Smooth muscle cell (in vitro differentiated cells): ENCODE measurements around the gene OSBPL3. TPM values are rescaled to one million over a fixed set of nuclear protein-coding genes. Genes with fewer than 3 reads are reported as not detected.

Source experiments
- DNase-seq: peaks from one replicate; lab custom pipeline; 2025; ENCODE audit not compliant: unreplicated experiment; lab: John Stamatoyannopoulos, UW
- H2AFZ ChIP-seq: fragments of 200-600 bp; sonication (generic); 2 replicates; pipeline ENCODE4 v1.6.0; 2016; ENCODE audit warnings: antibody characterized with exemption, low read depth, mild to moderate bottlenecking
- H3F3A ChIP-seq: fragments of 200-600 bp; sonication (generic); 2 replicates; pipeline ENCODE4 v1.6.0; 2017; ENCODE audit warnings: antibody characterized with exemption, low read depth
- H3K27ac ChIP-seq: fragments of 200-600 bp; sonication (generic); 2 replicates; pipeline ENCODE4 v1.5.1; 2016; ENCODE audit warnings: low read depth, mild to moderate bottlenecking
- H3K27me3 ChIP-seq: fragments of 200-600 bp; sonication (generic); 2 replicates; pipeline ENCODE4 v1.6.1; 2016; ENCODE audit warnings: low read depth, mild to moderate bottlenecking
- H3K36me3 ChIP-seq: fragments of 200-600 bp; sonication (generic); 2 replicates; pipeline ENCODE4 v1.5.1; 2016; ENCODE audit warnings: low read depth
- H3K4me1 ChIP-seq: fragments of 200-600 bp; sonication (generic); 2 replicates; pipeline ENCODE4 v1.5.1; 2016; ENCODE audit warnings: low read depth
- H3K4me2 ChIP-seq: fragments of 200-600 bp; sonication (generic); 2 replicates; pipeline ENCODE4 v1.6.0; 2016; ENCODE audit warnings: mild to moderate bottlenecking
- H3K4me3 ChIP-seq: fragments of 200-600 bp; sonication (generic); 2 replicates; pipeline ENCODE4 v1.5.1; 2016; ENCODE audit warnings: mild to moderate bottlenecking
- H3K79me2 ChIP-seq: fragments of 200-600 bp; sonication (generic); 2 replicates; pipeline ENCODE4 v1.6.0; 2016; ENCODE audit warnings: low read depth, mild to moderate bottlenecking
- H3K9ac ChIP-seq: fragments of 200-600 bp; sonication (generic); 2 replicates; pipeline ENCODE4 v1.6.0; 2016; ENCODE audit warnings: low read depth
- H3K9me3 ChIP-seq: fragments of 200-600 bp; sonication (generic); replicated peaks from 2 replicates; pipeline ENCODE4 v1.5.1; 2016; ENCODE audit warnings: low read depth
- H4K20me1 ChIP-seq: fragments of 200-600 bp; sonication (generic); 2 replicates; pipeline ENCODE4 v1.6.0; 2016; ENCODE audit warnings: low read depth
- CTCF ChIP-seq: fragments of 200-600 bp; sonication (generic); IDR thresholded peaks from 2 replicates; pipeline ENCODE4 v1.5.1; 2017; ENCODE audit warnings: borderline replicate concordance, mild to moderate bottlenecking, antibody characterized with exemption; ENCODE audit not compliant: insufficient read depth, poor library complexity, severe bottlenecking
- WGBS: methylation state at CpG from one replicate; pipeline ENCODE4 v1.1.7; 2016; ENCODE audit warnings: low lambda C conversion rate; 5-methylcytosine and 5-hydroxymethylcytosine counted together
- polyA plus RNA-seq: library from polyadenylated mRNA; unstranded; fragments of >200 nt; fragmentation: Nextera tagmentation; extraction: Ambion mirVana; gene quantifications from 2 replicates; pipeline ENCODE4 v1.2.1, GENCODE V29; 2016
- total RNA-seq: library from RNA; depleted of rRNA; stranded (reverse); fragments of >200 nt; gene quantifications from 2 replicates; pipeline ENCODE4 v1.2.3, GENCODE V29; 2014

OSBPL3 gene
- total and polyA plus RNA-seq, 2 experiments from 2014 or later, result 6.2 to 16.3 TPM

GRCh38 chr7:24967696-24968095 lies 12.3 kb downstream of the OSBPL3 start:
- no peak for DNase-seq
- peak overlapping the region; percentile 61 for H3K27ac ChIP-seq
- peaks cover 14% of the 10 kb centered on the region for H3K79me2 ChIP-seq
- no peaks in the 10 kb centered on the region for H3K27me3 ChIP-seq
- H2AFZ ChIP-seq, result no peak overlapping the region
- no peaks in the 10 kb centered on the region for H4K20me1 ChIP-seq
- H3K9ac ChIP-seq, result no peak overlapping the region
- TF ChIP-seq CTCF, result no peak
- H3F3A ChIP-seq, result no peaks in the 10 kb centered on the region
- no peak overlapping the region for H3K4me2 ChIP-seq
- H3K36me3 ChIP-seq, result no peaks in the 10 kb centered on the region
- H3K4me3 ChIP-seq, result no peak overlapping the region
- no peaks in the 10 kb centered on the region for H3K9me3 ChIP-seq
- H3K4me1 ChIP-seq, result peaks cover 23% of the 10 kb centered on the region
- 84% methylated on average over 1 of the region's 1 CpG for WGBS

GRCh38 chr7:24966802-24967201 lies 13.2 kb downstream of the OSBPL3 start:
- no peaks in the 10 kb centered on the region for H3K9me3 ChIP-seq
- H3K4me2 ChIP-seq, result no peak overlapping the region
- WGBS, result 60% methylated on average over 1 of the region's 1 CpG
- H2AFZ ChIP-seq, result no peak overlapping the region
- no peak for TF ChIP-seq CTCF
- no peaks in the 10 kb centered on the region for H3F3A ChIP-seq
- DNase-seq, result no peak
- peaks cover 17% of the 10 kb centered on the region for H3K79me2 ChIP-seq
- no peak overlapping the region for H3K9ac ChIP-seq
- peaks cover 14% of the 10 kb centered on the region for H3K4me1 ChIP-seq
- no peaks in the 10 kb centered on the region for H3K27me3 ChIP-seq
- H3K27ac ChIP-seq, result peak overlapping the region; percentile 61
- no peaks in the 10 kb centered on the region for H4K20me1 ChIP-seq
- no peaks in the 10 kb centered on the region for H3K36me3 ChIP-seq
- no peak overlapping the region for H3K4me3 ChIP-seq

- Histone ChIP-seq H3K9ac (no peak overlapping the region), H3K4me1 (peaks cover 9% of the 10 kb centered on the region), H2AFZ (no peak overlapping the region), H3K27me3 (no peaks in the 10 kb centered on the region), H3K36me3 (no peaks in the 10 kb centered on the region), H3K27ac (peak overlapping the region; percentile 61), H4K20me1 (no peaks in the 10 kb centered on the region), H3K79me2 (peaks cover 24% of the 10 kb centered on the region), H3K4me2 (no peak overlapping the region), H3F3A (no peaks in the 10 kb centered on the region), H3K9me3 (no peaks in the 10 kb centered on the region), H3K4me3 (no peak overlapping the region)
- 65% methylated on average over 8 of the region's 8 CpGs for WGBS
- no peak for TF ChIP-seq CTCF
- DNase-seq, result no peak
Measured at GRCh38 chr7:24965831-24966708, 13.9 kb downstream of the OSBPL3 start.
